Measurements from ENCODE around the gene PIGQ. TPM values are rescaled to one million over a fixed set of nuclear protein-coding genes. Genes with fewer than 3 reads are reported as not detected.

PIGQ gene
- total and polyA plus RNA-seq, 2 of the 13 experiments (the other 11 are each of a cell fraction or from before 2014, with no cell fraction given), result 7.7 to 19.7 TPM

DNA sequence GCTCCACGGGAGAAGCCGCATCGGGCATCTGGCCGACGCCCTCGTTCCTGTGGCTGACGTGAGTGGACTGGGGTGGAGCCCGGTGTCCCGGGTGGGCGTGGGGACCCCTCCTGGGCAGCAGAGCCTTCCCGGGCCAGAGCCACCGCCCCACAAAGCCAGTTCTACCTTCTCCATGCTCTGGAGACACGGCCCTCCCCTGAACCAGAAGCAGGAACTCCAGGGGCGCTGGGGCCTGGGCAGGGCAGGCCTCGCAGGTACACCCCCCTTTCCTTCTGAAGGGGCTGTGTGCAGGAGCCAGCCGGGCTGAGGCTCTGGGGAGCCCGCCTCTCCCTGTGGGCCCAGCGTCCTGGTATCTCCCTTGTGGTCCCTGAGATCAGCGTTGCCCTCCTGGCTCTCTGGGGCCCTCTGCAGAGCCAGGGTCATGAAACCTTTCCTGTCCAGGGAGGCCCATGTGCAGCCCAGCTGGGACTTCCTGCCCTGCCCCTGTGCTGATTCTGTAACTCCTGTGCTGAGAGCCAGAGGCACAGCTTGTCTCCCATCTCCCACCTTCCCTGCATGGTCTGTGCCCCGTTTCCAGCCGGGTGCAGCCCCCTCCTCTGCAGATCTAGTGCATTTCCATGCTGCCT lies 6.5 kb downstream of the PIGQ start (continued):
- TF ChIP-seq, protein P1, sequence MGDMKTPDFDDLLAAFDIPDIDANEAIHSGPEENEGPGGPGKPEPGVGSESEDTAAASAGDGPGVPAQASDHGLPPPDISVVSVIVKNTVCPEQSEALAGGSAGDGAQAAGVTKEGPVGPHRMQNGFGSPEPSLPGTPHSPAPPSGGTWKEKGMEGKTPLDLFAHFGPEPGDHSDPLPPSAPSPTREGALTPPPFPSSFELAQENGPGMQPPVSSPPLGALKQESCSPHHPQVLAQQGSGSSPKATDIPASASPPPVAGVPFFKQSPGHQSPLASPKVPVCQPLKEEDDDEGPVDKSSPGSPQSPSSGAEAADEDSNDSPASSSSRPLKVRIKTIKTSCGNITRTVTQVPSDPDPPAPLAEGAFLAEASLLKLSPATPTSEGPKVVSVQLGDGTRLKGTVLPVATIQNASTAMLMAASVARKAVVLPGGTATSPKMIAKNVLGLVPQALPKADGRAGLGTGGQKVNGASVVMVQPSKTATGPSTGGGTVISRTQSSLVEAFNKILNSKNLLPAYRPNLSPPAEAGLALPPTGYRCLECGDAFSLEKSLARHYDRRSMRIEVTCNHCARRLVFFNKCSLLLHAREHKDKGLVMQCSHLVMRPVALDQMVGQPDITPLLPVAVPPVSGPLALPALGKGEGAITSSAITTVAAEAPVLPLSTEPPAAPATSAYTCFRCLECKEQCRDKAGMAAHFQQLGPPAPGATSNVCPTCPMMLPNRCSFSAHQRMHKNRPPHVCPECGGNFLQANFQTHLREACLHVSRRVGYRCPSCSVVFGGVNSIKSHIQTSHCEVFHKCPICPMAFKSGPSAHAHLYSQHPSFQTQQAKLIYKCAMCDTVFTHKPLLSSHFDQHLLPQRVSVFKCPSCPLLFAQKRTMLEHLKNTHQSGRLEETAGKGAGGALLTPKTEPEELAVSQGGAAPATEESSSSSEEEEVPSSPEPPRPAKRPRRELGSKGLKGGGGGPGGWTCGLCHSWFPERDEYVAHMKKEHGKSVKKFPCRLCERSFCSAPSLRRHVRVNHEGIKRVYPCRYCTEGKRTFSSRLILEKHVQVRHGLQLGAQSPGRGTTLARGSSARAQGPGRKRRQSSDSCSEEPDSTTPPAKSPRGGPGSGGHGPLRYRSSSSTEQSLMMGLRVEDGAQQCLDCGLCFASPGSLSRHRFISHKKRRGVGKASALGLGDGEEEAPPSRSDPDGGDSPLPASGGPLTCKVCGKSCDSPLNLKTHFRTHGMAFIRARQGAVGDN (CRISPR knock-in tag; IDR thresholded peaks at IDR 0.05), result peak; percentile 64
- TF ChIP-seq GABPA (IDR thresholded peaks at IDR 0.05; ENCODE audit: low read depth, low read length) (no peak), GABPA (CRISPR knock-in tag; IDR thresholded peaks at IDR 0.05; ENCODE audit: low read depth) (peak; percentile 48; the same call in 1 of the 2 replicates), ATF7-NPFF (CRISPR knock-in tag; IDR thresholded peaks at IDR 0.05; ENCODE audit: low read depth) (no peak), PAF1 (CRISPR knock-in tag; IDR thresholded peaks at IDR 0.05) (no peak), KDM2A (CRISPR knock-in tag; IDR thresholded peaks at IDR 0.05; ENCODE audit: borderline replicate concordance, low read depth) (peak; percentile 29; the same call in 1 of the 2 replicates), FOXM1 (CRISPR knock-in tag; IDR thresholded peaks at IDR 0.05) (peak; percentile 96; the same call in 1 of the 2 replicates), ZSCAN21 (CRISPR knock-in tag; IDR thresholded peaks at IDR 0.05; ENCODE audit: borderline replicate concordance) (0 out of 2 replicates have a peak, but pooled peaks have one; percentile 22), ETV5 (CRISPR knock-in tag; IDR thresholded peaks at IDR 0.05; ENCODE audit: borderline replicate concordance) (peak; percentile 22; the same call in 1 of the 2 replicates), ZNF547 (CRISPR knock-in tag; IDR thresholded peaks at IDR 0.05) (0 out of 2 replicates have a peak, but pooled peaks have one; percentile 25)
- TF ChIP-seq, protein P2, sequence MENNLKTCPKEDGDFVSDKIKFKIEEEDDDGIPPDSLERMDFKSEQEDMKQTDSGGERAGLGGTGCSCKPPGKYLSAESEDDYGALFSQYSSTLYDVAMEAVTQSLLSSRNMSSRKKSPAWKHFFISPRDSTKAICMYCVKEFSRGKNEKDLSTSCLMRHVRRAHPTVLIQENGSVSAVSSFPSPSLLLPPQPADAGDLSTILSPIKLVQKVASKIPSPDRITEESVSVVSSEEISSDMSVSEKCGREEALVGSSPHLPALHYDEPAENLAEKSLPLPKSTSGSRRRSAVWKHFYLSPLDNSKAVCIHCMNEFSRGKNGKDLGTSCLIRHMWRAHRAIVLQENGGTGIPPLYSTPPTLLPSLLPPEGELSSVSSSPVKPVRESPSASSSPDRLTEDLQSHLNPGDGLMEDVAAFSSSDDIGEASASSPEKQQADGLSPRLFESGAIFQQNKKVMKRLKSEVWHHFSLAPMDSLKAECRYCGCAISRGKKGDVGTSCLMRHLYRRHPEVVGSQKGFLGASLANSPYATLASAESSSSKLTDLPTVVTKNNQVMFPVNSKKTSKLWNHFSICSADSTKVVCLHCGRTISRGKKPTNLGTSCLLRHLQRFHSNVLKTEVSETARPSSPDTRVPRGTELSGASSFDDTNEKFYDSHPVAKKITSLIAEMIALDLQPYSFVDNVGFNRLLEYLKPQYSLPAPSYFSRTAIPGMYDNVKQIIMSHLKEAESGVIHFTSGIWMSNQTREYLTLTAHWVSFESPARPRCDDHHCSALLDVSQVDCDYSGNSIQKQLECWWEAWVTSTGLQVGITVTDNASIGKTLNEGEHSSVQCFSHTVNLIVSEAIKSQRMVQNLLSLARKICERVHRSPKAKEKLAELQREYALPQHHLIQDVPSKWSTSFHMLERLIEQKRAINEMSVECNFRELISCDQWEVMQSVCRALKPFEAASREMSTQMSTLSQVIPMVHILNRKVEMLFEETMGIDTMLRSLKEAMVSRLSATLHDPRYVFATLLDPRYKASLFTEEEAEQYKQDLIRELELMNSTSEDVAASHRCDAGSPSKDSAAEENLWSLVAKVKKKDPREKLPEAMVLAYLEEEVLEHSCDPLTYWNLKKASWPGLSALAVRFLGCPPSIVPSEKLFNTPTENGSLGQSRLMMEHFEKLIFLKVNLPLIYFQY (CRISPR knock-in tag; IDR thresholded peaks at IDR 0.05; ENCODE audit: borderline replicate concordance), result no peak
- TF ChIP-seq, protein P3, sequence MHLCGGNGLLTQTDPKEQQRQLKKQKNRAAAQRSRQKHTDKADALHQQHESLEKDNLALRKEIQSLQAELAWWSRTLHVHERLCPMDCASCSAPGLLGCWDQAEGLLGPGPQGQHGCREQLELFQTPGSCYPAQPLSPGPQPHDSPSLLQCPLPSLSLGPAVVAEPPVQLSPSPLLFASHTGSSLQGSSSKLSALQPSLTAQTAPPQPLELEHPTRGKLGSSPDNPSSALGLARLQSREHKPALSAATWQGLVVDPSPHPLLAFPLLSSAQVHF (CRISPR knock-in tag; IDR thresholded peaks at IDR 0.05), result no peak
- TF ChIP-seq, protein P4, sequence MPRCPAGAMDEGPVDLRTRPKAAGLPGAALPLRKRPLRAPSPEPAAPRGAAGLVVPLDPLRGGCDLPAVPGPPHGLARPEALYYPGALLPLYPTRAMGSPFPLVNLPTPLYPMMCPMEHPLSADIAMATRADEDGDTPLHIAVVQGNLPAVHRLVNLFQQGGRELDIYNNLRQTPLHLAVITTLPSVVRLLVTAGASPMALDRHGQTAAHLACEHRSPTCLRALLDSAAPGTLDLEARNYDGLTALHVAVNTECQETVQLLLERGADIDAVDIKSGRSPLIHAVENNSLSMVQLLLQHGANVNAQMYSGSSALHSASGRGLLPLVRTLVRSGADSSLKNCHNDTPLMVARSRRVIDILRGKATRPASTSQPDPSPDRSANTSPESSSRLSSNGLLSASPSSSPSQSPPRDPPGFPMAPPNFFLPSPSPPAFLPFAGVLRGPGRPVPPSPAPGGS (CRISPR knock-in tag; IDR thresholded peaks at IDR 0.05), result no peak
- TF ChIP-seq, protein P5, sequence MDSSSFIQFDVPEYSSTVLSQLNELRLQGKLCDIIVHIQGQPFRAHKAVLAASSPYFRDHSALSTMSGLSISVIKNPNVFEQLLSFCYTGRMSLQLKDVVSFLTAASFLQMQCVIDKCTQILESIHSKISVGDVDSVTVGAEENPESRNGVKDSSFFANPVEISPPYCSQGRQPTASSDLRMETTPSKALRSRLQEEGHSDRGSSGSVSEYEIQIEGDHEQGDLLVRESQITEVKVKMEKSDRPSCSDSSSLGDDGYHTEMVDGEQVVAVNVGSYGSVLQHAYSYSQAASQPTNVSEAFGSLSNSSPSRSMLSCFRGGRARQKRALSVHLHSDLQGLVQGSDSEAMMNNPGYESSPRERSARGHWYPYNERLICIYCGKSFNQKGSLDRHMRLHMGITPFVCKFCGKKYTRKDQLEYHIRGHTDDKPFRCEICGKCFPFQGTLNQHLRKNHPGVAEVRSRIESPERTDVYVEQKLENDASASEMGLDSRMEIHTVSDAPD (CRISPR knock-in tag; IDR thresholded peaks at IDR 0.05), result no peak
- TF ChIP-seq, protein P6, sequence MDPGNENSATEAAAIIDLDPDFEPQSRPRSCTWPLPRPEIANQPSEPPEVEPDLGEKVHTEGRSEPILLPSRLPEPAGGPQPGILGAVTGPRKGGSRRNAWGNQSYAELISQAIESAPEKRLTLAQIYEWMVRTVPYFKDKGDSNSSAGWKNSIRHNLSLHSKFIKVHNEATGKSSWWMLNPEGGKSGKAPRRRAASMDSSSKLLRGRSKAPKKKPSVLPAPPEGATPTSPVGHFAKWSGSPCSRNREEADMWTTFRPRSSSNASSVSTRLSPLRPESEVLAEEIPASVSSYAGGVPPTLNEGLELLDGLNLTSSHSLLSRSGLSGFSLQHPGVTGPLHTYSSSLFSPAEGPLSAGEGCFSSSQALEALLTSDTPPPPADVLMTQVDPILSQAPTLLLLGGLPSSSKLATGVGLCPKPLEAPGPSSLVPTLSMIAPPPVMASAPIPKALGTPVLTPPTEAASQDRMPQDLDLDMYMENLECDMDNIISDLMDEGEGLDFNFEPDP (CRISPR knock-in tag; conservative IDR thresholded peaks at IDR 0.05), result no peak

Measured in HepG2 (cell line).